NCI-H2107 treated with DMSO at 0.1 percent for 48 hours (cell line): ENCODE results near the gene LRRC7.
A peak's percentile ranks its signal among the peaks of the same experiment; 100 is the strongest.

ENCODE experiments used
- DNase-seq: peaks from one replicate; lab custom pipeline; 2025; ENCODE audit not compliant: unreplicated experiment; lab: John Stamatoyannopoulos, UW

Gene LRRC7

DNA sequence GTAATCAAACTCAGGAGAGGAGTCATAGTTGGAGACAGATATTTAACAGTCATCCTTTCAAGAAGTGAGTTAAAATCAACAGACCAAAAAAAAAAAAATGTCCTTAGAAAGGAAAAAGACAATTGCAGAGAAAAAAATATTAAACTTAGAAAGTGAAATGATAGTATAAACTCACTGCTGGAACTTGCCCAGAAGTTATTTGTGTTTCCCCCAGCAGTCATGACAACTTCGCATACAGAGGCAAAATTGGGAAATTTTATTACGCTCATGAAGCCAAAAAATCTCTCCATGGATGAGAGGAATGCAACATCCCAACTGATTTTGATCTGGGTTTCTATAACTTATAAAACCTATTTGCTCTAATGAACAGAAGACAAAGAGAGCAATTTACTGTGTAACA, 198.2 kb downstream of the LRRC7 start:
- DNase-seq: no peak

DNA sequence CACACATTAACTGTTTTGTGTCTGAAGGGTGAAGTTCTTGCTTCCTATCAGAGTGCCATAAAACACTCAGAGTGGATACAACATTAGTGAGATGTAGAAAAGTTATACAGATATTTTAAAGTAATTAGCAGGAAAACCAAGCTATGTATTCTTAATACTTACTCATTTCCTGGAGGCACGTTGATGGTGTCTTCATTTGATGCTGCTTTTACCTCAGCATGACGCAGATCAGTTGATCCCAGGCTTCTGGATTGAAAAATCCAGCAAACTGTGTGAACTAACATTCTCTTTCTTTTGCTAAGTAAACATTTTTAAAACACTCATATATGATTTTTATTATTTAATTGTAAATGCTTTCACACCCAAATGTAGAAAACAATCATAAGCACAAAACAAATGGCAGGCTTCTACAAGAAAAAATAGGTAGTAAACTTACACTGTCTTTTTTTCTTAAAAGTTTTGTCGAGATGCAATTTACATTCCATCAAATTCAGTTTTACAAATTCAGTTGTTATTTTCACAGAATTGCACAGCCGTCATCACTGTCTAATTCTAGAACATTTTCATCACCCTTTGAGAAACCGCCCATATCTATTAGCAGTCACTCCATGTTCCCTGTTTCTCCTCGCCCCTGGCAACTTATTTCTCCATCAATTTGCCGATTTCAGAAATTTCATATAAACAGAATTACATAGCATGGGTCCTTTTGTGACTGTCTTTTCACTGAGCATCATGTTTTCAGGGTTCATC, 198.9 kb downstream of the LRRC7 start:
- DNase-seq: no peak

DNA sequence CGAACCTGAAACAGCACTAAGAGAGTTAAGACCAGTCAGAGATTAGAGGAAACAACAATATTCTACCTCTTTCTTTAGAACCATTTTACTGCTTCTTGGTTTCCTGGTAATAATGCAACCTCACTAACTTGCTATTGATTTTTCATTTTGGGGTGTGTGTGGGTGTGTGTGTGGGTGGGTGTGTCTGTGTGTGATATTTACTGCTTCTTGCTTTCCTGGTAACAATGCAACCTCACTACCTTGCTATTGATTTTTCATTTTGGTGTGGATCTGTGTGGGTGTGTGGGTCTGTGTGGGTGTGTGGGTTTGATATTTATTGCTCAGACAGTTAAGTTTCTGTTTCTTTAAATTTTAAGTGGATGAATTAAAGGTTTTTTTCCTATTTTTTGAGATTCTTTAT, 208.8 kb downstream of the LRRC7 start:
- no peak for DNase-seq

DNA sequence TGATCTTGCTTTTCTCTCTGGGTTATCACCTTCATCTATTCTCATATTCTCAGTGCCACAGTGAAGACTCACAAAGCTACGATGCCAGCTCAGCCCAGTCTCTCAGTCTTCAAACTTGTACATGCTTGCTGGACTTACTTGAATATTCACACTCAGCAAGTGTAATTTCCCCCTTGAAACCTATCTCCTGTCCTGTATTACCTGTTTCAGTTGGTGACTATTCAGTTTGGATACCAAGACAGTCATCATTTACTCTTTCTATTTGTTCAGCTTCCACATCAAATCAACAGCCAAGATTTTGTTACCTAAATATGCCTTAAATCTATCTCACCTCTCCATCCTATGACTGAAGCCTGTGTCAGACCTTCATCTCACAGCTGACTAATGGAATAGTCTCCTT, 209.7 kb downstream of the LRRC7 start:
- DNase-seq: no peak

DNA sequence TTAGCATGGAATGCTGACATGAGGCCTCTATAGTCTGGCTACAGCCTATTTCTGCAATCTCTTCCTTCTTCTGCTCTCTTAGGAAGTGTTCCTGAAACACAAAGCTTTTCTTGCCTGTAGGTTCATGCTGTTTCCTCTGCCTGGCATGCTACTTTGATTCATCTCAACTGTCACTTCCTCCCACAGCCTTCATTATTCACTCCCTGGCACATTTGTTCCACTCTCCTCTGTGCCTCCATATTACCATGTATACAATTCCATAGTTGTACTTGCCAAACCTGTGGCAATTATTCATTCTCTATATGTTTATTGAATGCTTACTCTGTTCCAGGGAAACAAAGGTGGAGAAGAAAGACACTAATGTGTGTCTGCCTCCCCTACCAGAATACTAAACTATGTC, 210.2 kb downstream of the LRRC7 start:
- DNase-seq: no peak

DNA sequence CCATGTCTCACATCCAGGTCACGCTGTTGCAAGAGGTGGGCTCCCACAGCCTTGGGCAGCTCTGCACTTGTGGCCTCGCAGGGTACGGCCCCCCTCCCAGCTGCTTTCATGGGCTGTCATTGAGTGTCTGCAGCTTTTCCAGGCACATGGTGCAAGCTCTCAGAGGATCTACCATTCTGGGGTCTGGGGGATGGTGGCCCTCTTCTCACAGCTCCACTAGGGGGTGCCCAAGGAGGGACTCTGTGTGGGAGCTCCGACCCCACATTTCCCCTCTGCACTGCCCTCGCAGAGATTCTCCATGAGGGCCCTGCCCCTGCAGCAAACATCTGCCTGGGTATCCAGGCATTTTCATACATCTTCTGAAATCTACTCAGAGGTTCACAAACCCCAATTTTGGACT, 219.4 kb downstream of the LRRC7 start:
- DNase-seq: no peak

DNA sequence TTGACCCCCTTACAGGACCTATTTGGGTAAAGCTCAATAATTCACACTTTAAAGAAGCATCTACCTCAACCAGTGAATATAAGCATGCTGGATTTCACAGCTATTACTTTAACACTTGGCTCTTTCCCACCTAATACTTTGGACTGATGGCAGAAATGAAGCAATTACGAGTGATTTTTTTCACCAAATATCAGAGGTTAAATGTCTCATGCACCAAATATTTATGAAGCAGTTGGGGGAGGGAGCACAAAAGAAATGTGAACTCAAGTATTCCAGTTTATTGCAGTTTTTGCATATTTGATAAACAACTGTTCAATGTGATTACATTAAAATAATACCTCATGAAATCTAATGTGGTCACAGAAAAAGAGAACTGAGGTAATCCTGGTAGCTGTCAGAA, 223.6 kb downstream of the LRRC7 start:
- DNase-seq: no peak

DNA sequence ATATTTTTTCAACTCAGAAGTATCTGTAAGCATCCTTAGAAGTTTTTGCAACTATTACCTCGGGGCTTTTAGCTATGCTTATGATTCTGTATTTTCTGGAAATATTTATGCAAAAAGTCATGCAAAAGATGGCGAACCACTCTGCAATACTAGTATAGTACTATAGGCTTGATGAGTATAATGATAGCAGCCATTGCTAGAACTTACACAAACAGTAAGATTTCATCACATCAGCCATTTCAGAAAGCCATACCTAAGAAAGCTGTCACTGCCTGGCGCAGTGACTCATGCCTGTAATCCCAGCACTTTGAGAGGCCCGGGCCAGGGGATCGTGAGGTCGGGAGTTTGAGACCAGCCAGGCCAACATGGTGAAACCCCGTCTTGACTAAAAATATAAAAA, 227.1 kb downstream of the LRRC7 start:
- DNase-seq: no peak

DNA sequence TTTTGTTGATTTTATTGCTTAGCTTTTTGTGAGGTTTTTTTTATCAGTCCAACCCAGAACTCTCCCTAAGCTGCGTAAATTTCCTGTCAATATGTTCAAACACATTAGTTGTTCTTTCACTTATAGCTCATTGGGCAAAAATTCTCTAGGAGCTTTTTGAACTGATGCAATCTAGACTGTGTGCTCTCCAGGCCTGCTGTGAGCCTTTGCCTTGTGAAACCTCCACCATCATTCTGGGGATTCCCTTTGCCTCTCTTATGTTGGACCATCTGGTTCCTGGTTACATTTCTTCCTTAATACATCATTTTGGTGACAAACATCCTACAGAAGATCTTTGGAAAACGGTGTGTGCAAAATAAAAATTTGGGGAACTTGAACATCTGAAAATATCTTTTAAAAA, 247.2 kb downstream of the LRRC7 start:
- DNase-seq: no peak

DNA sequence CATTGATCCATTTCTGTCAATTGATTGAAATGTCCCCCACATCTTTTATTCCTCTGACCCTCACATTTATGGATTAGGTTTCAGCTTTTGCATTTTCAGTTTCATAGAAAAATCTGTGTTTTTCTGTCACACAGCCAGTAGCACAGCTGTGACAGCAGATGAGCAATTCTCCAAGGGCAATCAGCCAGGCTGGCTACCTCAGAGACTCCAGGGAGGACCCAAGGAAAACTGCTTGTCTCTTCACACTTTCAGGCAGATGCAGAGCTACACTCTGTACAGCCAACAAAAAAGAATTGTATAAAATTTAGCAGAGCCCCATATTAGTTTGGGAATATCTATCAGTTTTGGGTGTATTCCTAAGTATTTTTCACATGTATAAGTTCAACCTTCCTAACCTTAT, 257.2 kb downstream of the LRRC7 start:
- DNase-seq: no peak

DNA sequence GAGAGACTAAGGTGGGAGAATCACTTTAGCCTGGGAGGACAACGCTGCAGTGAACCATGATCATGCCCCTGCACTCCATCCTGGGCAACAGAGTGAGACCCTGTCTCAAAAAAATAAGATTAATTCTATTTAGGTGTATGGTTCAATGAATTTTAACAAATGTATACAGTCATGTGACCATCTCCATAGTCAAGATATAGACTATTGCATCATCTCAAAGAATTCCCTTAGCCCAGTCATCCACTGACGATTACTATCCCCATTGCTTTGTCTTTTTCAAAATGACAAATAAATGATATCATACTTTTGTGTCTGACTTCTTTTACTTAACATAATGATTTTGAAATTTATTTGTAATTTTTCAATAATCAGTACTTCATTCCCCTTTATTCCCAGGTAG, 260.0 kb downstream of the LRRC7 start:
- DNase-seq: no peak

DNA sequence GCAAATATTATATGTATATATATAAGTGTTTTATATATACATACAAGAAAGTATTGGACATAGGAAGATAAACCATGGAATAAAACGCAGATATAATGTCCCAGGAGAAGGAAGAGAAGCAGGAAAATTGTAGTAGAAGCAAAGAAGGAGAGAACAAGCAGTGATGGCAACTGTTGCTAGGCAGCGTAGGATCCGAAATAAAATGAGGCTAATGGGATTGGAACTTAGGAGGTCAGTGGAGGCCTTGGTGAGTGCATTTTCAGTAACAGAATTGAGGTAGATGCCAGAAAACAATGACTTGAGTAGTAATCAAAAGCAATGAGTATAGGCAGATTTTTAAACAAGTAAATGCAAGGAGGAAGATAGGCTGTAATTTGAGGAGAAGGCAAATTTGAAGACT, 265.8 kb downstream of the LRRC7 start:
- DNase-seq: no peak

DNA sequence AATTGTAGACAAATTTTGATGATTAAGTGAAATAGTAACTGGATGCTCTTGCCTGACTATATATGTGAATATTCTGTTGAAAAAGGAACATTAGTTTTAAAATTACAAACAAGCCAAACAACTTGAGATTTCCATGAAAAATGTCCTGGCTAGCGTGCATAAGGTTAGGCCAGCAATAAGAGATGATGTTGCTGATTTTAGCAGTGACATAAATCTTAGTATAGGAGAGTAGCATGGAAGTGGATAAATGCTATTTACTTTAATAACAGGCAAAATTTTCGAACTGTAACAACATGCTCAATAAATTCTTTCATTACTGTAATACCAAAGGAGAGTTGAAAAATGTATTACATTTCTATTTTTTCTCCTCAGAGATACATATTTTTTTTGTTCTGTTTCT, 266.6 kb downstream of the LRRC7 start:
- DNase-seq: no peak

DNA sequence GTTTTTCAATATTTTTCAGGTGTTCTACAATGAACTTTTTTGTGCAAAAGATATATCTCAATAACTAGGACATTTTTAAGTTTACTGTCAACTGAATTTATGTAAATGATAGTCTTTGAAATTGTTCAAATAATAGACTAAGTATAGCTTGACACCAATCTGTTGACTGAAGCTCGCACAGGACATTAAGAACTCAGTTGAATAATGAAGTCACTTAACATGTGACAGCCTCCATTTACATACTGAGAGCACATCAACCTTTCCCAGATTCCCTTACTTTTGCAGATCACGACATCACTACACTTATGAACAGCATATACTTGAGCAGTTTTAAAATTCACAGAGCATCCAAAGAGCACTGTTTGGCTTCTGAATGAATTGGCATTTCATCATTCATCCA, 268.2 kb downstream of the LRRC7 start:
- no peak for DNase-seq

DNA sequence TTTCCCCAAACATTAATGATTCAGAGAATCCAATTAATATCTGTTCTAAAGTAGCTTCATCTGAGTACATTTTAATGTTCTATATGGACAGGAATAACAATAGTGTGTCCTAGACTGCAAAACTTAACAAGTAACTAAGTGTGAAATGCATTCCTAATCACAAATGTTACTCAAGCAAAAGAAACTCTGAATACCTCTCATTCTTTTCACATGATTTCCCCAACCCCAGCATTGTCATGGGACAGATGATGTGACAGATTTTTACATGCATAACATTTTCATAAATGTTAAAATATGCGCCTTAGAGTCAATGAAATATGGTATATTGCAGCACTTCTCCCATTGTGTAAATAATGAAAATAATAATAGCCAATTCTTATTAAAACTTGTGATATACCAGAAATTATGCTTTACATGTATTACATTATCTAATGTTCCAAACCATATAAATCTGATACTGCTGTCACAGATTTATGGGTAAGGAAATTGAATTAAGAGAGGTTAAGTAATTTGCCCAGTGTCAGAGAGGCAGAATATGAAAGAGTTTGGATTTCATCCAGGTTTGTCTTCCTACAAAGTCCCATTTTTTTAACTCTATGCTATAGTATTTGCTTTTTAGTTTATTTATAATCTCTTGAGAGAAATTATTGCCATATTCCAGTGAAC, 269.4 kb downstream of the LRRC7 start:
- no peak for DNase-seq

DNA sequence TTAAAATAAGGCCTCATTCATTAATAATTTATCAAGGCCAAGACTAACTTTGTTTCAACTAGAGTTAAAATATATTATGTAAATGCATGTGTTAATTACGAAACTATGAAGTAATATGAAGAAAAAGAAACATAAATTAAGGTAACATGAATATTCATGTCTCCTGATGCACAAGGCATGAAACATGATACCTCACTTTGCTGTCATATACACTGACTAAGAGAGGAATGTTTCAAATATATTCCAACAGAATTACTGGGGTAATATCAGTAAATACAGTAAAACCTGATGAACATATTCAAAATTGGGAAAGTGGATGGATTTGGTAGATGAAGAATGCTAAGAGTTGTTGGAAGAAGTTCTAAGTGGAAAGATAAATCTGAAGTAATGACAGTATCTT, 274.6 kb downstream of the LRRC7 start:
- no peak for DNase-seq

DNA sequence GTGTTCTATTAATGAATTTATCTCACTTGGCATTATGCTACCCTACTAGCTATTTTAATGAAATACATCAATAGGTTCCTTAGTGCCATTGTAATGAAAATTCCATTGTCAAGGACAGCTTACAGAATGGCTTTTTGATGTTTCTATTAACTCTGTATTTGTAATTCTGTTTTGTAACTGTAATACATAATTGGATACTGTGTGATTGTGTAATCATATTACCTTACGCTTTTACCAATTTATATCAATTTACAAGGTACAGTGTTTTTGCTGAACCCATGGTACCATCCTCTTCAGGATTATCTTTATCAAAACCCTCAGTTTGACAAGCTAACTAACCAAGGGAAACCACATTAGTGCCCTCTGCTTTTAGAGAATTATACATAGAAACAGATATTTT, 277.9 kb downstream of the LRRC7 start:
- no peak for DNase-seq

DNA sequence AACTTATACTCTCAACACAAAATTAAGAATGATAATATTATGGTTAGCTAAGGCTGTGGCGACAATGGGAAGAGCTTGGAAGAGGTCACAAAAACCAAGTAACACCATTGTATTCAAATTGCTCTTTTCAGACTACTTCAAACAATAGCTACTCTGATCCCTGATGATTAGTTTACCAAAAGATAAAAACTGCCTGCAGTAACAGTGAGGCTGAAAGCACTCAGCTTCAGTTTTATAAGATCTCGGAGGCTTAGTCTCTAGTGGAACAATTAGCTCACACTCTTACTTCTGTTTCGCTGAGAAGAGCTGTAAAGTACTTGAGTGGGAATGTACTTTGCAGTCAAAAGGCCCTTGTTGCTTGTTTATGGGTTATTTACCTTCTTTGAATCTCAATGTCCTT, 278.5 kb downstream of the LRRC7 start:
- DNase-seq: peak; percentile 9

DNA sequence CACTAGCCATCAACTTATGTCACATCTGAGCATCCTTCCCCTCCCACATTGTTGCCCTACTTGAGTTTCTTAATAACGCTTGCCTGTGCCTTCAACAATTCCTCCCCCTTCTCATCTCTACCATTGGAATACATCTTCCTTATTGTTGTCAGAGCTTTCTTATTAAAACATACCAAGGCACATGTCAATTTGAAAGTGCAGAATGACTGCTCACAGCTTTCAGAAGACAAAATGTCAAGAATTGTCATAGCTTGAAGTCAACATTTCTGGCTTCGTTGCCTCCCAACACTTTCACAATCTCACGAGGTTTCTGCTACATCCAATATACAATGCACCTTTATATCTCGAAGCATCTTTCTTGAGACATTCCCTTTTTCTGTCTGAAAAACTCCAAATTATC, 279.9 kb downstream of the LRRC7 start:
- no peak for DNase-seq

DNA sequence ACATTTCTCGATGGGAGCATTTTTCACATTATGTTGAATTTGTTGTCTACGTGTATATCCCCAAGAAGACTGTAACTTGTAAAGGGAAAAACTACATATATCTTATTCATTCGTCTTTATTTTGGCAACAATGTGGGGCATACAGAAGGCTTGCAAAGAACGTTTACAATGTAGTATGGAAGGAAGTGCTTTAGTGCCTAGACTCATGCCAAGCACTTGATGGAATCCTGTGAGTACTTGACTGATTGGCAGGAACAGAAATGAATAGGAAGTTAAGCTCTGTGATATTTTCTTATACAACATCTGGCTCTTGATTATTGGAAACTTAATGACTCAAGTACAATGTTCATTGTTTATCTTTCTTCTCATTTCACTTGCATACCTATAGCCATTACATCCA, 284.4 kb downstream of the LRRC7 start:
- no peak for DNase-seq

DNA sequence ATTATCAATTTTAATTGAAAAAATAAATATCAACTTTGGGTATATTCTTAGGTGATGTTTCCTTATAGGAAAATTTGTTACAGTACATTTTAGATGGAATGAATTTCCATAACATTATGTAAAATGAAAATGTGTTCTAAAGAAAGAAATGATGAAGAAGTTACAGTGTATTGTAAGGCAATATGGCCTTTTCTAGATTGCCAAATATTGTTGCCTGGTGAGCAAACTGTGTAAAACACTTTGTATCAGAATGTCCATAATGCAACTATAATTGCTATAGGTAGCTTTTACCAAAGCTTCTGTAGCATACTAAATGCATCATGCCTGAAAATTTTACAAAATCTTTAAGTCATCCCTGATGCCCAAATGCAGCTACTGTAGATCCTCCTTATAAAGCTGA, 285.0 kb downstream of the LRRC7 start:
- no peak for DNase-seq

DNA sequence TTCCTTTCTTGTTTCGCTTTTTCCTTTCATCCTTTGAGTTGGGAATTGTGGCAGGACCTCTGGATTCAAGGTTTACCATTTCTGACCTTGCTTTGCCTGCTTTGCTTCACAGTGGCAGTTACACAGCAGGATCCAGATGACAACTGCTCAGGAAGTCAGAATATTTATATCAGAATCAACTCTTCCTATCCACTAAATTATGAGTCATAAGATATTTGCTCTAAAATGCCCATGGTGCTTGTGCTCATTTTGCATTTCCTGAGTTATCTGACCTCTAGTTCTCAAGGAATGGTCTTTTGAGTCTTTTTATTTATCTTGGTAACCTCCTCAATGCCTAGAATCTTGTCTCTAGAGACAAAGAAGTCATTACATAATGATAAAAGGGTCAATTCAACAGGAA, 290.8 kb downstream of the LRRC7 start:
- no peak for DNase-seq

DNA sequence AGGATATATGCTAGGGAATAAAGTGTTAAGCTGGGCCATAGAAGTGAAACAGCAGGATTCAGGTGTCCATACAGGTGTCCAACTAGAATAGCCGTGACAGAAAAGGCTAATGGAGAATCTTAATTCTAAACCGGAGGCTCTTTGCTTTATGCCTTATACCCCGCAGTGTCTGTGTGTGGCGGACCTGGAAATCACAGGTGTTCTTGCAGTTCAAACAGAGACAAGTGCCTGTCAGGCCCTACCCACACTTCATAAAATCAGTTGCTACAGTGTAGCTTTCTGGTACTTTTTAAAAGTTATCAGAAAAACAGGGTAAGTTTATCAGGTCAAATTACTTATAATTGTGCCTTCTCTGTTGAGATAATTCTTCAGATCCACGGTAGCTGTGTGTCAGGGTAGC, 293.9 kb downstream of the LRRC7 start:
- no peak for DNase-seq
